GM12873 (cell line): Measurements from ENCODE around the gene COX19.

Source experiments
- TF ChIP-seq, protein P1 (sequence below): IDR thresholded peaks from 2 replicates; pipeline ENCODE4 v1.5.1; 2012; ENCODE audit warnings: low read depth, mild to moderate bottlenecking, moderate library complexity, low read length, control low read depth; ENCODE audit not compliant: insufficient read depth; ENCODE audit errors: missing control alignments

Gene COX19

DNA sequence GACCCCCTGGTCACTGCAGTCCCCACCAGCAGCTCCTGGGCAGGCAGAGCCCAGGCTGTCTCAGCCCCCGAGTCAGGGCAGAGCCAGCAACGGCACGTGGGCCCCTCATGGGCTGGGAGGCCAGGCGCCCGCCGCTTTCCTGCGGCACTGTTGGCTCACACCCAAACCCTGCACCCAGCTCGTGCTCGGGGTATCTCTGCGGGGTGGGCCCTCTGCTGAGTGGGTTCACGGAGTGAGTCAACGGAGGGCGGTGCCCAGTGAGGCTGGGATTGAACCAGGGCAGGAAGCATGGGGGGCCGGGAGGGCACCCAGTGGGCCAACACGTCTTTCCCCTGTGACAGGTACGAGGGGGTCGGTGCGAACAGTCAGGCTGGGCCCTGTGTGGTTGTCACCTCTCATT lies 49.7 kb downstream of the COX19 start:
- TF ChIP-seq, protein P1, sequence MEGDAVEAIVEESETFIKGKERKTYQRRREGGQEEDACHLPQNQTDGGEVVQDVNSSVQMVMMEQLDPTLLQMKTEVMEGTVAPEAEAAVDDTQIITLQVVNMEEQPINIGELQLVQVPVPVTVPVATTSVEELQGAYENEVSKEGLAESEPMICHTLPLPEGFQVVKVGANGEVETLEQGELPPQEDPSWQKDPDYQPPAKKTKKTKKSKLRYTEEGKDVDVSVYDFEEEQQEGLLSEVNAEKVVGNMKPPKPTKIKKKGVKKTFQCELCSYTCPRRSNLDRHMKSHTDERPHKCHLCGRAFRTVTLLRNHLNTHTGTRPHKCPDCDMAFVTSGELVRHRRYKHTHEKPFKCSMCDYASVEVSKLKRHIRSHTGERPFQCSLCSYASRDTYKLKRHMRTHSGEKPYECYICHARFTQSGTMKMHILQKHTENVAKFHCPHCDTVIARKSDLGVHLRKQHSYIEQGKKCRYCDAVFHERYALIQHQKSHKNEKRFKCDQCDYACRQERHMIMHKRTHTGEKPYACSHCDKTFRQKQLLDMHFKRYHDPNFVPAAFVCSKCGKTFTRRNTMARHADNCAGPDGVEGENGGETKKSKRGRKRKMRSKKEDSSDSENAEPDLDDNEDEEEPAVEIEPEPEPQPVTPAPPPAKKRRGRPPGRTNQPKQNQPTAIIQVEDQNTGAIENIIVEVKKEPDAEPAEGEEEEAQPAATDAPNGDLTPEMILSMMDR, result no peak

DNA sequence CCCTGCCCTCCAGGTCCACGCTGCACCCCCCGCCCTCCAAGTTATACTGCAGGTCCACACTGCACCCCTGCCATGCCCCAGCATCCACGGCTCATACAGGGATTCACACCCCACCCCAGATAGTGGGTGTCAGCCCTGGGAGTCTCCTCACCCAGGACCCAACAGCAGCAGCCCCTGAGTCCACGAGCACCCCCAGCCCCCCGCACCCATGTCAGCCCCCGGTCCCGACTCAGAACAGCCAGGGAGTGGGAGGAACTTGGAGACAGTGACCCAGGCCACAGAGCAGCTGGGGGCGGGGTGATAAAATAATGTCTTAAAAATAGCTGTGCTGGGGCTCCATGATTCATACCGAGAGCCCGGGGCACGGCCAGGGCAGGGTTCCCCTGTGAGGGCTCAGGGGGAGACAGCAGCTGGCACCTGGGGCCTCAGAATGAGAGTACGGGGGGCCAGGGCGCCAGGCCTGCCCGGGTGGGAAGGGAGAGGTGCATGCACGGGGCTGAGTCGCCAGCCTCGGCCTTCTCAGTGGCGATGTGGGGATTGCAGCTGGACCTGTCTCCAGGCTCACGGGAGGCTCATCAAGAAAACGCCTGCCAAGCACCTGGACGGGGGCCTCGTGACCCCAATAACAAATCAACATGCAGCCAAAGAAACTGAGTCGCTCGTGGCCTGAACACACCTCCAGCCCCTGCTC lies 50.7 kb downstream of the COX19 start:
- TF ChIP-seq, protein P1, result no peak

DNA sequence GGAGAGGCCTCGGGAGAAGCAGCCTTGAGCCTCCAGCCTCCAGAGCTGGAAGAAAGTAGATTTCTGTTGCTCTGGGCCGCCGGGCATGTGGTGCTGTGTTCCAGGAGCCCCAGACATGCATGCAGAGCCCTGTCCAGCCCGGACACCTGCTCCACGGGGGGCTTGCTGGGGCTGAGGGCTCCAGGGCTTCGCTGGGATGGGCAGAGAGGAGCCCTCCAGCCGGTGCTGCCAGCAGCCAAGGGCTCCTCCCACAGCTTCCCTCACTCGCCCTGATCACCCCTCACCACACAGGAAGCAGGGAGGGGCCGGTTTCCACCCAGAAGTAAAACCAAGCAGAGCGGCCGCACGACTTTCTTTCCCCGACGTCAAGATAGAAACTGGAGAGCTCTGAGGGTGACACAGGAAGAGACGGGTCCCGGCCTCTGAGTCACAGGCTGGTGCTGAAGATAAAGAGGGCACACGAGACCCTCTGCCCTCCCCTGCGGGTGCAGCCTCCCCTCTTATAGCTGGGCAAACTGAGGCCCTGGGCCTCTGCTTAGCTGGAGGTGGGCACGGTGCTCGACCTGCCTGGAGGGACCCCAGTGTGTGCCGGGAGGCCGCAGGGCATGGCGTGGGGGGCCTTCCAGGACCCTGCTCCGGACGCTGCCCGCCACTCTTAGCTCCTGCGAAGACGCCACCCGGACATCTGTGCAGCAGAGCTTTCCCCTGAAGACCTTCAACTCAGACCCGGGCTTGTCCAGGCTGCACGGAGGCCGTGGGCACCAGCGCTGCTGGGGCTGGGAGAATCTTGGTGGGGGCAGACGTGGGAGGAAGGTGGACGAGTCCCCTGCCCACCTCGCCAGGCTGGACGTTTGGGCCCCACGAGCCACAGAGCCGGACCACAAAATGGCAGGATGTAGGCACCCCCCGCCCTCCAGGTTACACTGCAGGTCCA lies 52.0 kb downstream of the COX19 start:
- TF ChIP-seq, protein P1, result no peak

DNA sequence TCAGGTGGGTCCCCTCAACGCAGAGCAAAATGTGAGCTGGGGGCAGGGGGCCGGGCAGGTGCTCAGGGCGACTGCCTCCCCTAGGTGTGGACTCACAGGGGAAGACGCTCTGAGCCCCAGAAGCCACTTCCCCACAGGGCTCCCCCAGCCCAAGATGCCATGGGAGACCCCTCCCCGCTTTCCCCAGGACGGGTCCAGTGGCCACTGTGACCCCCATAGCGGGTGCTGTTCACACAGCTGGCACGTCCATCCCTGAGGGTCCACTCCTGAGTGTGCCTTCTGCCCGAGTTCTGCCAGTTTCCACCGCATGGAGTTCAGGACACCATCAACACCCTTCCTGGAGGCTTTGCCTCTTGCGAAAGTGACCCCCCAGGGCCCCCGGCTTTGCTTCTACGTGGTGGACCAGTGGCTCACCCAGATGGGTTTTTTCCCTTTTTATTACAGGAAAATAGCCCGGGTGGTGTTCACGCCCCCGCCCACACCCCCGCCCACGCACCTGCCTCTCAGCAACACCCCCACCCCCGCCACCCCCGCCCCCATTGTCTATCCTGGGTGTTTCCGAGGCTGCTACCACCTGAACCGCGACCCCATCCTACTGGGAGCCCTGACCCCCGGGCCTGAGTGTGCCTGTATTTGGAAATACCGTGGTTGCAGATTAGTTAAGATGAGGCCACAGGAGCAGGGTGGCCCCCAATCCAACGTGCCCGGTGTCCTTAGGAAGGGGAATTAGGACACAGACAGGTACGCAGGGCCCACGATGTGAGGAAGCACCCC lies 52.8 kb downstream of the COX19 start:
- TF ChIP-seq, protein P1, result no peak

DNA sequence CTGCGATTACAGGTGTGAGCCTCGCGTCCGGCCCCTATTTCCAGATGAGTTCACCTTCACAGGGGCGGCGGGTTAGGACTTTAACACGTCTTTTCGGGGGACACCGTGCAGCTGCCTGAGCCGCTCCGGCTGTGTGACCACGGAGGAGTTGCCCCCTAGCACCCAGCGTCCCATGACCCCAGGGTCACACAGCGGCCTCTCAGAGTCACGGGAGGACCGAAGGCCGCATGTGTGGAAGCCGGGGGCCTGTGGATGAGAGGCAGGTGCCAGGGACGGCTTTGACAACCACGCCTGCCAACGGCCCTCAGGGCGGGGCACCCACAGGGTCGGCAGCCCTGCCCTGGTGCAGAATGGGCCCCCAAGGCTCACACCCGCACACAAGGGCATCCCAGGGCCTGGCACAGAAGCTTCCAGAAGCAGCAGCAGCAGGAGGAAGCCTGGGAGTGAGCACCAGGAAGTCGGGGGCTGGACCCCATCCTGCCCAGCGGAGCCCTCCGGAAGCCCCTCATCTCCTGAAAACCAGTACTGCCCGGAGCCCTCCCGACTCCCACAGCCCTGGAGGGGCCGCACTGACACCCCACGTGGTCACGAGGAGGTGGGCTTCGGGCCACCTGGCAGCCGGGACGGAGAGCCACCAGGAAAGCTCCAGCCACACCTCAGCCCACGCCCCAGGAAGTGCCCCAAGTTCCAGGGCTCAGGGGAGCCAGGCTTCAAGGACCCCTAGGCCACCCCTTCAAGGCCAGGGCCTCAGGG lies 53.6 kb downstream of the COX19 start:
- TF ChIP-seq, protein P1, result no peak

DNA sequence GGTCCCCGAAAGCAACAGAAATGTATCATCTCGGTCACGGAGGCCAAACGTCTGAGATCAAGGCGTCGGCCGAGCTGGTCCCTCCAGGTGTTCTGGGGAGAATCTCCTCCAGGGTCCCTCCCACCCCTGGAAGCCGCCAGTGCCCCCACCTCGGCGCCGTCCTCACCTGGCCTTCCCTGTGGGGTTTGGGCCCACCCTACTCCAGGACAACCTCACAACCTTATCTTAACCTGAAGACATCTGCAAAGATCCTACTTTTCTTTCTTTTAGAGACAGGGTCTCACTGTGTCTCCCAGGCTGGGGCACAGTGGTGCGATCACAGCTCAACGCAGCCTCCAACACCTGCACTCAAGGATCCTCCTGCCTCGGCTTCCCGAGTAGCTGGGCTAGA lies 54.3 kb downstream of the COX19 start:
- TF ChIP-seq, protein P1, result no peak
